ENCODE measurements around the gene CLEC17A. TPM values are rescaled to one million over a fixed set of nuclear protein-coding genes. Genes with fewer than 3 reads are reported as not detected.

The CLEC17A gene
- total and polyA plus RNA-seq, 2 of the 13 experiments (the other 11 are each of a cell fraction or from before 2014, with no cell fraction given), result not detected

DNA sequence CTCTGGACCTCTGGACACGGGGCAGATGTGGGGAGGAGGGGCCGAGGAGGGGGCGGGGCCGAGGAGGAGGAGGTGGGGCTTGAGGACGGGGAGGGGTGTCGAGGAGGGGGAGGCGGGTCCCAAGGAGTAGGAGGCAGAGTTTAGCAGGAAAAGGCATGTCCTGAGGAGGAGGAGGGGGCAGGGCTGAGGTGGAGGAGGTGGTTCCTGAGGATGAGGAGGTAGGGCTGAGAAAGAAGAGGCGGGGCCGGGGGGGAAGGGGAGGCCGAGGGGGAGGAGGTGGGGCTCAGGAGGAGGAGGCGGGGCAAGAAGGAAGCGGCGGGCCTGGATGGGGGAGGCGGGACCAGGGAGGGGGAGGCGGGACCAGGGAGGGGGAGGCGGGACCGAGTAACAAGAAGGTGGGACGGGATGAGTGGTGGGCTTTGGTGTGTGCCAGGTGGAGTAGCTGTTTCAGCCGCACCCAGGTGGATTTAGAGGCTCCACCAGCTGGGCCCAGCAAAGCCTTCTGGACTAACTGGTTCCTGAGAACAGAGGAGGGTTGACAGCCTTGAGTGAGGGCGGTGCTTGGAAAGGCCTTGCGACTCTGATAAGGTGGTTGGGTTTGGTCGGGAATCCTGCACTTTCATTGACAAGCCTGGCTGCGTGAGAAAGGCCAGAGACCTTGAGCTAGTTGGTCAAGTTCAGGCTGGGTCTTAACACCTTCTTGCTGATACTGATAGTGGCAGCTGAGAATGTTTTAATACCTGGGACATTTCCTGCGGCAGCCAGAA, 45.8 kb upstream of the CLEC17A start:
- peaks cover 46% of the 10 kb centered on the region for H3K79me2 ChIP-seq (ENCODE audit: insufficient read depth, low read length)
- POLR2A ChIA-PET, result interaction anchor here (0.8 to 7.1 kb wide), 5 partner anchors 15 to 35 kb away, joined by 3 to 36 read pairs (median 4); partner anchors contain the start of genes DNAJB1 and NDUFB7
- no peak for FAIRE-seq
- no peak for DNase-seq (ENCODE audit: low spot score)
- no peaks in the 10 kb centered on the region for H3K9me3 ChIP-seq (ENCODE audit: low read length)
- intact Hi-C loops (cut with micrococcal nuclease; ENCODE audit: unreplicated experiment), result loop anchor here (2.0 kb wide), 1 partner anchor 14 kb away; no protein-coding TSS in a partner anchor
- ATAC-seq, result no peak; the same call in 2 of the 3 replicates
- H3K36me3 ChIP-seq (replicated peaks in 1 of 2; ENCODE audit: control insufficient read depth in 1 of 2, insufficient read depth in 2 of 2, low read length in 2 of 2), result peaks cover 6 to 13% of the 10 kb centered on the region in 2 experiments; a peak in 3 of 5 replicates
- no peak overlapping the region for H3K27ac ChIP-seq (ENCODE audit: extremely low read length, insufficient read depth, low read length)
- 76% methylated on average over 24 of the region's 24 CpGs for WGBS (ENCODE audit: low lambda C conversion rate)
- no peak overlapping the region for H3K4me3 ChIP-seq (replicated peaks in 1 of 3; ENCODE audit: insufficient read depth in 1 of 3, low read depth in 2 of 3, low read length in 3 of 3)
- H3K4me1 ChIP-seq (ENCODE audit: insufficient read depth, low read length), result peaks cover 25% of the 10 kb centered on the region
- no peak overlapping the region for H3K4me2 ChIP-seq (ENCODE audit: low read depth, low read length)
- H3K9ac ChIP-seq (ENCODE audit: insufficient read depth, low read depth, low read length), result no peak overlapping the region
- CTCF ChIA-PET (ENCODE audit: low intra/inter-chr PET ratio, low total read pairs), result no interaction called here
- in situ Hi-C loops (cut with HindIII; ENCODE audit: extremely low pct_ligation_motif_present, low pct_unique_long_range_greater_than_20kb), result no loop called here
- no TSS peak for BruUV-seq (replicated peaks)
- H2AFZ ChIP-seq (ENCODE audit: low read length), result no peak overlapping the region
- no peaks in the 10 kb centered on the region; a peak in 1 of 5 replicates for H3K27me3 ChIP-seq (ENCODE audit: control insufficient read depth in 1 of 2, insufficient read depth in 2 of 2, low read length in 2 of 2)
- H4K20me1 ChIP-seq (ENCODE audit: insufficient read depth, low read length), result peaks cover 3% of the 10 kb centered on the region; the same call in 1 of the 2 replicates
- TF ChIP-seq AGO1 (IDR thresholded peaks at IDR 0.05; ENCODE audit: low read depth, low read length, poor library complexity, severe bottlenecking), result no peak
- no peak for TF ChIP-seq NPAS2 (CRISPR knock-in tag; IDR thresholded peaks at IDR 0.05; ENCODE audit: borderline replicate concordance)
- TF ChIP-seq, protein P1, sequence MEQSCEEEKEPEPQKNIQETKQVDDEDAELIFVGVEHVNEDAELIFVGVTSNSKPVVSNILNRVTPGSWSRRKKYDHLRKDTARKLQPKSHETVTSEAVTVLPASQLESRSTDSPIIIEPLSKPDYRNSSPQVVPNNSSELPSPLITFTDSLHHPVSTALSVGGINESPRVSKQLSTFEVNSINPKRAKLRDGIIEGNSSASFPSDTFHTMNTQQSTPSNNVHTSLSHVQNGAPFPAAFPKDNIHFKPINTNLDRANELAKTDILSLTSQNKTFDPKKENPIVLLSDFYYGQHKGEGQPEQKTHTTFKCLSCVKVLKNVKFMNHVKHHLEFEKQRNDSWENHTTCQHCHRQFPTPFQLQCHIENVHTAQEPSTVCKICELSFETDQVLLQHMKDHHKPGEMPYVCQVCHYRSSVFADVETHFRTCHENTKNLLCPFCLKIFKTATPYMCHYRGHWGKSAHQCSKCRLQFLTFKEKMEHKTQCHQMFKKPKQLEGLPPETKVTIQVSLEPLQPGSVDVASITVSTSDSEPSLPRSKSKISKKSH (CRISPR knock-in tag; IDR thresholded peaks at IDR 0.05; ENCODE audit: borderline replicate concordance), result no peak
- TF ChIP-seq CHCHD3 (CRISPR knock-in tag; IDR thresholded peaks at IDR 0.05), result no peak
- TF ChIP-seq ZNF850 (CRISPR knock-in tag; conservative IDR thresholded peaks at IDR 0.05), result no peak
- TF ChIP-seq, protein P2, sequence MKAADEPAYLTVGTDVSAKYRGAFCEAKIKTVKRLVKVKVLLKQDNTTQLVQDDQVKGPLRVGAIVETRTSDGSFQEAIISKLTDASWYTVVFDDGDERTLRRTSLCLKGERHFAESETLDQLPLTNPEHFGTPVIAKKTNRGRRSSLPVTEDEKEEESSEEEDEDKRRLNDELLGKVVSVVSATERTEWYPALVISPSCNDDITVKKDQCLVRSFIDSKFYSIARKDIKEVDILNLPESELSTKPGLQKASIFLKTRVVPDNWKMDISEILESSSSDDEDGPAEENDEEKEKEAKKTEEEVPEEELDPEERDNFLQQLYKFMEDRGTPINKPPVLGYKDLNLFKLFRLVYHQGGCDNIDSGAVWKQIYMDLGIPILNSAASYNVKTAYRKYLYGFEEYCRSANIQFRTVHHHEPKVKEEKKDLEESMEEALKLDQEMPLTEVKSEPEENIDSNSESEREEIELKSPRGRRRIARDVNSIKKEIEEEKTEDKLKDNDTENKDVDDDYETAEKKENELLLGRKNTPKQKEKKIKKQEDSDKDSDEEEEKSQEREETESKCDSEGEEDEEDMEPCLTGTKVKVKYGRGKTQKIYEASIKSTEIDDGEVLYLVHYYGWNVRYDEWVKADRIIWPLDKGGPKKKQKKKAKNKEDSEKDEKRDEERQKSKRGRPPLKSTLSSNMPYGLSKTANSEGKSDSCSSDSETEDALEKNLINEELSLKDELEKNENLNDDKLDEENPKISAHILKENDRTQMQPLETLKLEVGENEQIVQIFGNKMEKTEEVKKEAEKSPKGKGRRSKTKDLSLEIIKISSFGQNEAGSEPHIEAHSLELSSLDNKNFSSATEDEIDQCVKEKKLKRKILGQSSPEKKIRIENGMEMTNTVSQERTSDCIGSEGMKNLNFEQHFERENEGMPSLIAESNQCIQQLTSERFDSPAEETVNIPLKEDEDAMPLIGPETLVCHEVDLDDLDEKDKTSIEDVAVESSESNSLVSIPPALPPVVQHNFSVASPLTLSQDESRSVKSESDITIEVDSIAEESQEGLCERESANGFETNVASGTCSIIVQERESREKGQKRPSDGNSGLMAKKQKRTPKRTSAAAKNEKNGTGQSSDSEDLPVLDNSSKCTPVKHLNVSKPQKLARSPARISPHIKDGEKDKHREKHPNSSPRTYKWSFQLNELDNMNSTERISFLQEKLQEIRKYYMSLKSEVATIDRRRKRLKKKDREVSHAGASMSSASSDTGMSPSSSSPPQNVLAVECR (CRISPR knock-in tag; IDR thresholded peaks at IDR 0.05; ENCODE audit: borderline replicate concordance), result no peak
- TF ChIP-seq, protein P3, sequence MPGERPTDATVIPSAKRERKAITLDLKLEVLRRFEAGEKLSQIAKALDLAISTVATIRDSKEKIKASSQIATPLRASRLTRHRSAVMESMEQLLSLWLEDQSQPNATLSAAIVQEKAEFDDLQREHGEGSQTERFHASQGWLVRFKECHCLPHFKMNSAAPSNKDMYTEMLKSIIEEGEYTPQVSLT (CRISPR knock-in tag; IDR thresholded peaks at IDR 0.05; ENCODE audit: borderline replicate concordance, low read depth), result no peak
- TF ChIP-seq, protein P4, sequence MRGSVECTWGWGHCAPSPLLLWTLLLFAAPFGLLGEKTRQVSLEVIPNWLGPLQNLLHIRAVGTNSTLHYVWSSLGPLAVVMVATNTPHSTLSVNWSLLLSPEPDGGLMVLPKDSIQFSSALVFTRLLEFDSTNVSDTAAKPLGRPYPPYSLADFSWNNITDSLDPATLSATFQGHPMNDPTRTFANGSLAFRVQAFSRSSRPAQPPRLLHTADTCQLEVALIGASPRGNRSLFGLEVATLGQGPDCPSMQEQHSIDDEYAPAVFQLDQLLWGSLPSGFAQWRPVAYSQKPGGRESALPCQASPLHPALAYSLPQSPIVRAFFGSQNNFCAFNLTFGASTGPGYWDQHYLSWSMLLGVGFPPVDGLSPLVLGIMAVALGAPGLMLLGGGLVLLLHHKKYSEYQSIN (CRISPR knock-in tag; IDR thresholded peaks at IDR 0.05; ENCODE audit: borderline replicate concordance), result no peak
- TF ChIP-seq NCOA2 (CRISPR knock-in tag; IDR thresholded peaks at IDR 0.05), result no peak
- TF ChIP-seq SMAD3 (CRISPR knock-in tag; IDR thresholded peaks at IDR 0.05), result no peak
- no peak for TF ChIP-seq ZBTB3 (CRISPR knock-in tag; IDR thresholded peaks at IDR 0.05; ENCODE audit: borderline replicate concordance, low read depth)
- TF ChIP-seq POGZ (CRISPR knock-in tag; IDR thresholded peaks at IDR 0.05), result no peak
- TF ChIP-seq, protein P5, sequence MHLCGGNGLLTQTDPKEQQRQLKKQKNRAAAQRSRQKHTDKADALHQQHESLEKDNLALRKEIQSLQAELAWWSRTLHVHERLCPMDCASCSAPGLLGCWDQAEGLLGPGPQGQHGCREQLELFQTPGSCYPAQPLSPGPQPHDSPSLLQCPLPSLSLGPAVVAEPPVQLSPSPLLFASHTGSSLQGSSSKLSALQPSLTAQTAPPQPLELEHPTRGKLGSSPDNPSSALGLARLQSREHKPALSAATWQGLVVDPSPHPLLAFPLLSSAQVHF (CRISPR knock-in tag; IDR thresholded peaks at IDR 0.05), result no peak
